HCT116 (cell line): ENCODE results near the gene NEUROG1. TPM values are rescaled to one million over a fixed set of nuclear protein-coding genes. Genes with fewer than 3 reads are reported as not detected.

Source experiments
- ATAC-seq: fragments of 200-7000 bp; cut with Tn5 transposase; 2 replicates; pipeline ENCODE4 v1.9.1; 2020; ENCODE audit warnings: mild to moderate bottlenecking, moderate library complexity
- BruUV-seq: library from RNA; stranded (reverse); fragments of 400-500 nt; replicated peaks from 2 replicates; lab custom pipeline; 2021; lab: Mats Ljungman, UMichigan
- CTCF ChIA-PET: fragments of 300-600 bp; sonication (Branson Sonifier 250); formaldehyde crosslinking; loops from one replicate; lab custom pipeline; 2021; ENCODE audit warnings: antibody characterized with exemption; lab: Charles Lee
- POLR2A ChIA-PET: fragments of 300-600, 350-600 bp; sonication (Branson Sonifier 250); formaldehyde crosslinking; loops from one replicate; lab custom pipeline; 2021; ENCODE audit warnings: antibody characterized with exemption; lab: Charles Lee
- RAD21 ChIA-PET, 2 experiments: fragments of 300-600 bp; sonication (Branson Sonifier 250); formaldehyde crosslinking; loops; one replicate each; lab custom pipeline; 2023; ENCODE audit warnings: low total read pairs in 2 of 2; ENCODE audit not compliant: uncharacterized antibody in 2 of 2, unreplicated experiment in 2 of 2, low non-redundant PET in 1 of 2; lab: Charles Lee
- DNase-seq: peaks from one replicate; pipeline ENCODE4 v3.0.0-alpha.2; 2010; ENCODE audit warnings: low read depth, low spot score
- H2AFZ ChIP-seq: fragments of 200-600 bp; shearing (Covaris generic), sonication (generic); 2 replicates; pipeline ENCODE4 v1.6.1; 2017; ENCODE audit warnings: low read depth, mixed run types, mixed read lengths, antibody characterized with exemption, low read length; ENCODE audit not compliant: poor library complexity, severe bottlenecking
- H3K27ac ChIP-seq: 2 replicates; pipeline ENCODE4 v1.5.1; 2012; ENCODE audit warnings: low read depth, low read length
- H3K27me3 ChIP-seq: fragments of 200-600 bp; sonication (generic); 2 replicates; pipeline ENCODE4 v1.6.1; 2016; ENCODE audit warnings: mixed run types, low read length, mixed read lengths; ENCODE audit not compliant: insufficient read depth
- H3K36me3 ChIP-seq, 2 experiments: fragments of 200-500 bp in 1 of 2; fragments of 200-600 bp in 1 of 2; sonication (Bioruptor generic) in 1 of 2; sonication (generic) in 1 of 2; 2 replicates each; pipeline versions ENCODE4 v1.5.1 to v1.6.1; 2014 to 2016; ENCODE audit warnings: low read length in 2 of 2, inconsistent platforms in 1 of 2, mixed read lengths in 1 of 2, mixed run types in 1 of 2; ENCODE audit not compliant: insufficient read depth in 2 of 2, control insufficient read depth in 1 of 2
- H3K4me1 ChIP-seq, 2 experiments: fragments of 200-600 bp in 1 of 2; sonication (generic) in 1 of 2; 2 replicates each; pipeline versions ENCODE4 v1.5.1 to v1.6.1; 2012 to 2017; ENCODE audit warnings: low read length in 2 of 2, inconsistent platforms in 1 of 2, mild to moderate bottlenecking in 1 of 2, mixed read lengths in 1 of 2, mixed run types in 1 of 2, moderate library complexity in 1 of 2; ENCODE audit not compliant: insufficient read depth in 2 of 2, control insufficient read depth in 1 of 2
- H3K4me2 ChIP-seq: fragments of 200-600 bp; sonication (generic); 2 replicates; pipeline ENCODE4 v1.6.1; 2017; ENCODE audit warnings: mixed run types, low read length, mixed read lengths
- H3K4me3 ChIP-seq, 2 experiments: fragments of 200-600 bp in 1 of 2; sonication (generic) in 1 of 2; replicated peaks in 1 of 2; 2 replicates each; pipeline ENCODE4 v1.5.1; 2011 to 2016; ENCODE audit warnings: low read length in 2 of 2, control low read depth in 1 of 2, low read depth in 1 of 2, mild to moderate bottlenecking in 1 of 2, mixed read lengths in 1 of 2, mixed run types in 1 of 2
- H3K79me2 ChIP-seq: fragments of 200-600 bp; sonication (generic); 2 replicates; pipeline ENCODE4 v1.6.1; 2017; ENCODE audit warnings: mild to moderate bottlenecking, mixed run types, low read length, moderate library complexity, mixed read lengths; ENCODE audit not compliant: insufficient read depth
- H3K9ac ChIP-seq: fragments of 200-600 bp; sonication (generic); 2 replicates; pipeline ENCODE4 v1.6.1; 2016; ENCODE audit warnings: low read length, mixed read lengths
- H3K9me2 ChIP-seq: fragments of 200-600 bp; sonication (generic), shearing (Covaris generic); 2 replicates; pipeline ENCODE4 v1.6.1; 2017; ENCODE audit warnings: mixed run types, mild to moderate bottlenecking, moderate library complexity; ENCODE audit not compliant: insufficient read depth
- H3K9me3 ChIP-seq, 2 experiments: fragments of 200-500 bp in 1 of 2; fragments of 200-600 bp in 1 of 2; sonication (Bioruptor generic) in 1 of 2; sonication (generic) in 1 of 2; 2 replicates each; pipeline ENCODE4 v1.6.1; 2014 to 2017; ENCODE audit warnings: low read length in 2 of 2, mixed read lengths in 2 of 2, inconsistent platforms in 1 of 2, low read depth in 1 of 2, mild to moderate bottlenecking in 1 of 2, mixed run types in 1 of 2, moderate library complexity in 1 of 2; ENCODE audit not compliant: control insufficient read depth in 1 of 2, insufficient read depth in 1 of 2
- H4K20me1 ChIP-seq: fragments of 200-600 bp; sonication (generic), shearing (Covaris generic); 2 replicates; pipeline ENCODE4 v1.6.1; 2017; ENCODE audit warnings: mixed run types, mild to moderate bottlenecking, moderate library complexity; ENCODE audit not compliant: insufficient read depth
- ELF1 ChIP-seq: IDR thresholded peaks from 2 replicates; pipeline ENCODE4 v1.6.1; 2012; ENCODE audit warnings: low read depth, borderline replicate concordance
- FOSL1 ChIP-seq: IDR thresholded peaks from 2 replicates; pipeline ENCODE4 v1.6.1; 2012; ENCODE audit warnings: low read depth
- POLR2A ChIP-seq: IDR thresholded peaks from 2 replicates; pipeline ENCODE4 v1.7.0; 2011; ENCODE audit warnings: borderline replicate concordance; ENCODE audit not compliant: insufficient read depth, insufficient read length; ENCODE audit errors: extremely low read depth
- RAD21 ChIP-seq: IDR thresholded peaks from 2 replicates; pipeline ENCODE4 v1.6.1; 2012; ENCODE audit warnings: low read depth, mild to moderate bottlenecking
- TCF7L2 ChIP-seq: IDR thresholded peaks from 2 replicates; pipeline ENCODE4 v1.7.0; 2011; ENCODE audit warnings: borderline replicate concordance, inconsistent platforms; ENCODE audit not compliant: insufficient read depth, insufficient read length; ENCODE audit errors: extremely low read depth
- intact Hi-C: fragments of 100-400 bp; cut with micrococcal nuclease; formaldehyde crosslinking; loops from 2 replicates; pipeline ENCODE4 v1.10.0; 2022
- total RNA-seq: library from RNA; stranded (reverse); gene quantifications from one replicate; pipeline ENCODE4 v1.2.1, GENCODE V29; 2021; ENCODE audit not compliant: unreplicated experiment

Gene NEUROG1
- total RNA-seq, 1 experiment from 2014 or later: not detected

DNA sequence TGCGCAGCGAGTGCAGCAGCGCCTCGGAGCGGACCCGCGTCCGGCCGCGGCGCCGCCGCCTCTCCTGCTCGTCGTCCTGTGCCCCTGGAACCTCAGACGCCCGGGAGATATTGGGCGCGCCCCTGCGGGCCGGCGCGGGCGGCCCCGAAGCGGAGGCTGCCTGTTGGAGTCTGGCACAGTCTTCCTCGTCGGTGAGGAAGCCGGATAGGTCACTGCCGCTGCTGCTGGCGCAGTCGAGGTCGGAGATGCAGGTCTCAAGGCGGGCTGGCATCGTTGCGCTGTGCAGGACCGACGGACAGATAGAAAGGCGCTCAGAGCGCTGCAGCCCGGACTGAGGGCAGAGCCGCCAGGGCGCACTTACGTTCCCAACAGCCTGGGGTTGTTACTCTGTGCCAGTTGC, 344 bp downstream of the NEUROG1 start:
- H3K9me3 ChIP-seq: no peaks in the 10 kb centered on the region
- no peaks in the 10 kb centered on the region for H3K4me1 ChIP-seq
- no peak overlapping the region for H2AFZ ChIP-seq
- no peak overlapping the region for H3K27ac ChIP-seq
- no peak overlapping the region for H3K9ac ChIP-seq
- DNase-seq: no peak
- RAD21 ChIA-PET: no interaction called here
- H4K20me1 ChIP-seq: no peaks in the 10 kb centered on the region
- peaks cover 4% of the 10 kb centered on the region; the same call in 1 of the 2 replicates for H3K27me3 ChIP-seq
- TF ChIP-seq ELF1: no peak
- TF ChIP-seq FOSL1: no peak
- TF ChIP-seq RAD21: no peak
- BruUV-seq: no TSS peak
- CTCF ChIA-PET: no interaction called here
- intact Hi-C loops: no loop called here
- no peak for ATAC-seq
- no peaks in the 10 kb centered on the region for H3K79me2 ChIP-seq
- POLR2A ChIA-PET: no interaction called here
- H3K9me2 ChIP-seq: no peaks in the 10 kb centered on the region
- H3K4me3 ChIP-seq: no peak overlapping the region
- H3K36me3 ChIP-seq: no peaks in the 10 kb centered on the region
- no peak overlapping the region for H3K4me2 ChIP-seq

DNA sequence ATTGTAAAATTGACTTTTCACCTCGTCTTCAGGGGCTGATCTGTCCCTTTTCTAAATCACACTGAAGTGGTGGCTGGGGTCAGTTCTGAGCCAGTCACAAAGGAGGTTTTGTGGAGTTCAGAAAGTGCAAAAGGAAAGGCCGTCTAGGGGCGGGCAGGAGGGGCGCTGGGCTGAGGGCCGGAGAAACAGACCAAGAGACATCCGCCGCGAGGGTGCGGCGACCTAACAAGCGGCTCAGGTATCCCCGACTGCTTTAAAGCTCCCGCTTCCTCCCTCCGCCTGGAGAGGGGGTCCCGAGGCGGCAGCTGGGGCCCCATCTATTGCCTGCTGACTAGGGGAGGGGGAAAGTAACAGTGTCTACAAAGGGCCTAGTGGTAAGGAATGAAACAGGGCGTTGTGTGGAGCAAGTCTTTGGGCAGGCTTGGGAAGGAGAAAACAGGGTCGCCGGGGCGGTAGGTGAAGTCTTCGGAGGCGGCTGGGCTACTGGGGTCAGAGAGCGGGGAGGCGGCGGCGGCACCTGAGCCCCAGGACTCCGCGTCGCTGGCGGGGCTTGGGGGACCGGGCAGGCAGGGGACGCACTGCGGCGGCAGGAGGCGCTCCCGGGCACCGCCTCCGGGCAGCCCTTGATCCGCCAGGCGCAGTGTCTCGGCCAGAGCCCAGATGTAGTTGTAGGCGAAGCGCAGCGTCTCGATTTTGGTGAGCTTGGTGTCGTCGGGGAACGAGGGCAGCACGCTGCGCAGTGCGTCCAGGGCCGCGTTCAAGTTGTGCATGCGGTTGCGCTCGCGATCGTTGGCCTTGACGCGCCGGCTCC, 950 bp downstream of the NEUROG1 start:
- POLR2A ChIA-PET: no interaction called here
- H3K9me2 ChIP-seq: no peaks in the 10 kb centered on the region

More for the DNA sequence above, 950 bp downstream of the NEUROG1 start:
- H3K36me3 ChIP-seq: no peaks in the 10 kb centered on the region
- TF ChIP-seq TCF7L2 (no peak), POLR2A (no peak)
- H3K4me3 ChIP-seq: no peak overlapping the region
- H2AFZ ChIP-seq: no peak overlapping the region
- ATAC-seq (no peak), DNase-seq (no peak)
- intact Hi-C loops: no loop called here
- no peak overlapping the region for H3K27ac ChIP-seq
- no peaks in the 10 kb centered on the region for H3K4me1 ChIP-seq
- peaks cover under 1% of the 10 kb centered on the region; the same call in 1 of the 2 replicates for H3K27me3 ChIP-seq
- H3K79me2 ChIP-seq: no peaks in the 10 kb centered on the region
- ChIA-PET RAD21 (no interaction called here), CTCF (no interaction called here)
- no peak overlapping the region for H3K4me2 ChIP-seq
- H3K9me3 ChIP-seq: no peaks in the 10 kb centered on the region
- BruUV-seq: no TSS peak
- H3K9ac ChIP-seq: no peak overlapping the region
- no peaks in the 10 kb centered on the region for H4K20me1 ChIP-seq
